ENCODE data around the gene PEX14.

DNA sequence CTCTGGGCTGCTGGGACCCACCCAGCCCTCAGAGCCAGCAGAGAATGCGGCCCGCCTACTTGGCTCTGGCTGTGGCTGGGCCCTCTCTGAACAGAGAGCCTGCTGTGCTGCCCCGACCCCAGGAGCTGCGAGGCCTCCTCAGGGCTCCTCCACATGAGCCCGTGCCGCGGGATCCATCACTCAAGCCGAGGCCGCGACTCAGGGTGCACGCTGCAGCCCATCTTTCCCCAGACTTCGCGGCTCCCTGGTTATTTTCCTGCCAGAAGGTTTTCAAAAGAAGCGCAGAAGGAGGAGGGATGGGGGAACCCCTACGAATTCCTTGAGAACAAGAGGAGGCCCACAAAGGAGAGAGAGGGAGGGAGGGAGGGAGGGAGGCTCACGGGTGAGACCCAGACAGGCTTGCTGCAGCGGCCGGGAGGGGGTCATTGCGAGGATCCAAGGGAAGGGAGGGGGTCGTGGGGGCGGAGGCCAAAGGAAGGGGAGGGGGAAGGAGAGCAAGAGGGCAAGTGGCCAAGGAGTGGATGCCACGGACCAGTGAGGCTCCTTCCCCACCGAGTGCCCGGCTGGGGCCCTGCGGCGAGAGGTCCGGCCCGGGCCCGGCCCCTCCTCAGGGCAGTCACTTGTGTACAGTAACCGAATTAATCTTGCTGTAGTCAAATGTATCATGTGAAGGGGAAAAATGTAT is 174.9 kb downstream of the PEX14 start:
- TF ChIP-seq CTCF (IDR thresholded peaks at IDR 0.05), result no peak
- no peak for TF ChIP-seq POLR2A (IDR thresholded peaks at IDR 0.05)
- TF ChIP-seq POLR2AphosphoS5 (IDR thresholded peaks at IDR 0.05; ENCODE audit: insufficient read depth in 1 of 2, low read depth in 1 of 2), result no peak
